GM19395 (cell line): Measurements from ENCODE around the gene PSMG4.

Experiments used
- ATAC-seq: cut with Tn5 transposase; IDR thresholded peaks from one replicate; pipeline ENCODE4 v1.9.1; 2021; ENCODE audit warnings: mild to moderate bottlenecking, moderate library complexity; ENCODE audit not compliant: unreplicated experiment

PSMG4 gene

GRCh38 chr6:3288711-3289663, 30.2 kb downstream of the PSMG4 start:
- ATAC-seq: no peak

- ATAC-seq: no peak
Measured at GRCh38 chr6:3289664-3290055, 30.9 kb downstream of the PSMG4 start.

GRCh38 chr6:3290149-3290930, 31.6 kb downstream of the PSMG4 start:
- ATAC-seq: no peak

GRCh38 chr6:3290931-3291211, 32.1 kb downstream of the PSMG4 start:
- no peak for ATAC-seq

GRCh38 chr6:3291346-3291745, 32.6 kb downstream of the PSMG4 start:
- ATAC-seq: no peak

- no peak for ATAC-seq
Measured at GRCh38 chr6:3291987-3292386, 33.2 kb downstream of the PSMG4 start.

GRCh38 chr6:3292431-3293197, 33.9 kb downstream of the PSMG4 start:
- ATAC-seq: no peak

- ATAC-seq: no peak
Measured at GRCh38 chr6:3293271-3294155, 34.8 kb downstream of the PSMG4 start.

- no peak for ATAC-seq
Measured at GRCh38 chr6:3294396-3294795, 35.6 kb downstream of the PSMG4 start.

GRCh38 chr6:3294921-3295871, 36.4 kb downstream of the PSMG4 start:
- ATAC-seq: no peak

- no peak for ATAC-seq
Measured at GRCh38 chr6:3296078-3296477, 37.3 kb downstream of the PSMG4 start.

- no peak for ATAC-seq
Measured at GRCh38 chr6:3296537-3296936, 37.8 kb downstream of the PSMG4 start.

- no peak for ATAC-seq
Measured at GRCh38 chr6:3297006-3297405, 38.3 kb downstream of the PSMG4 start.

- ATAC-seq: no peak
Measured at GRCh38 chr6:3297909-3298308, 39.2 kb downstream of the PSMG4 start.

GRCh38 chr6:3299221-3299620, 40.5 kb downstream of the PSMG4 start:
- ATAC-seq: no peak

- ATAC-seq: no peak
Measured at GRCh38 chr6:3301506-3301905, 42.8 kb downstream of the PSMG4 start.

GRCh38 chr6:3303795-3304411, 45.2 kb downstream of the PSMG4 start:
- no peak for ATAC-seq

- no peak for ATAC-seq
Measured at GRCh38 chr6:3304500-3305215, 45.9 kb downstream of the PSMG4 start.
